ENCODE data around the gene CLEC1A. TPM values are rescaled to one million over a fixed set of nuclear protein-coding genes. Genes with fewer than 3 reads are reported as not detected.

The CLEC1A gene
- polyA plus RNA-seq, 1 donor (not counting 4 experiments of a cell fraction or from before 2014, with no cell fraction given): 0.05 TPM

DNA sequence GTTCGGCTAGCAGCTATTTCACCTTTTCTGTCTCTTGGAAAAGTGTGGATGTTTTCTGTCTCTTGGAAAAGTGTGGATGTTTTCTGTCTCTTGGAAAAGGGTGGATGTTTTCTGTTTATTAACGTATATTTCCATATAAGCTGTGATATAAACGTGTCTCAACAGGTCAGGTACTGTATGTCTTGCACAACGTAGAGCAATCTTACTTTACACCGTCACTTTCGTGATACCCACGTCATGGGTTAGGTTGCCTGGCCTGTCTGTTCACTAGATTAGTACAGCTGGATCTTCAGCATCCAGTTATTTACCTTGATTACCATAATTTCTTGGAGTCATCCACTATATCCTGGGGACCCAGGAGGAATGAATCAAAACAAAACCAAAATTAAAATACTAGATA, 17.1 kb upstream of the CLEC1A start:
- TF ChIP-seq EZH2 (IDR thresholded peaks at IDR 0.05; ENCODE audit: low read length) (no peak), CTCF (optimal IDR thresholded peaks at IDR 0.05 in 1 of 3, IDR thresholded peaks at IDR 0.05 in 1 of 3, conservative IDR thresholded peaks at IDR 0.05 in 1 of 3; ENCODE audit: extremely low read depth in 1 of 3, insufficient read depth in 2 of 3, low read length in 3 of 3) (no peak)

GRCh38 chr12:10115311-10115710, 16.5 kb upstream of the CLEC1A start:
- TF ChIP-seq CTCF (optimal IDR thresholded peaks at IDR 0.05 in 1 of 3, IDR thresholded peaks at IDR 0.05 in 1 of 3, conservative IDR thresholded peaks at IDR 0.05 in 1 of 3; ENCODE audit: extremely low read depth in 1 of 3, insufficient read depth in 2 of 3, low read length in 3 of 3): no peak
- no peak for TF ChIP-seq EZH2 (IDR thresholded peaks at IDR 0.05; ENCODE audit: low read length)
- no peak overlapping the region for H3K4me3 ChIP-seq (ENCODE audit: control insufficient read depth in 2 of 3, extremely low read depth in 1 of 3, insufficient read depth in 2 of 3, low read depth in 1 of 3, low read length in 3 of 3)
- H3K4me2 ChIP-seq (ENCODE audit: control insufficient read depth, extremely low read depth, insufficient read depth, low read depth, low read length): no peak overlapping the region
- H3K79me2 ChIP-seq (ENCODE audit: control insufficient read depth, insufficient read depth, low read length): no peaks in the 10 kb centered on the region
- H3K36me3 ChIP-seq (ENCODE audit: control insufficient read depth in 2 of 2, extremely low read depth in 1 of 2, insufficient read depth in 2 of 2, low read length in 2 of 2): no peaks in the 10 kb centered on the region
- H2AFZ ChIP-seq (ENCODE audit: control insufficient read depth, low read length): no peak overlapping the region
- DNase-seq (ENCODE audit: low read depth, low spot score): no peak
- H3K9me3 ChIP-seq (ENCODE audit: control insufficient read depth, low read depth, low read length): no peaks in the 10 kb centered on the region
- no peaks in the 10 kb centered on the region for H3K9me1 ChIP-seq (ENCODE audit: control insufficient read depth, extremely low read depth, insufficient read depth, low read length)
- H3K4me1 ChIP-seq (ENCODE audit: control insufficient read depth, extremely low read depth, insufficient read depth, low read length): no peaks in the 10 kb centered on the region
- no peak overlapping the region for H3K9ac ChIP-seq (ENCODE audit: control insufficient read depth, extremely low read depth, insufficient read depth, low read length)
- dilution Hi-C loops (cut with MboI; ENCODE audit: extremely low pct_ligation_motif_present, low sequenced_read_pairs): no loop called here
- FAIRE-seq: no peak
- H3K27me3 ChIP-seq (ENCODE audit: control insufficient read depth, extremely low read depth, insufficient read depth, low read length): no peaks in the 10 kb centered on the region
- no peaks in the 10 kb centered on the region for H4K20me1 ChIP-seq (ENCODE audit: control insufficient read depth, extremely low read depth, insufficient read depth, low read length)
- H3K27ac ChIP-seq (ENCODE audit: control insufficient read depth, insufficient read depth, low read length): no peak overlapping the region

More for the DNA sequence above, 17.1 kb upstream of the CLEC1A start:
- Histone ChIP-seq H3K9me1 (ENCODE audit: control insufficient read depth, extremely low read depth, insufficient read depth, low read length) (no peaks in the 10 kb centered on the region), H3K9me3 (ENCODE audit: control insufficient read depth, low read depth, low read length) (no peaks in the 10 kb centered on the region), H2AFZ (ENCODE audit: control insufficient read depth, low read length) (no peak overlapping the region), H4K20me1 (ENCODE audit: control insufficient read depth, extremely low read depth, insufficient read depth, low read length) (no peaks in the 10 kb centered on the region), H3K36me3 (ENCODE audit: control insufficient read depth in 2 of 2, extremely low read depth in 1 of 2, insufficient read depth in 2 of 2, low read length in 2 of 2) (no peaks in the 10 kb centered on the region), H3K9ac (ENCODE audit: control insufficient read depth, extremely low read depth, insufficient read depth, low read length) (no peak overlapping the region), H3K4me3 (ENCODE audit: control insufficient read depth in 2 of 3, extremely low read depth in 1 of 3, insufficient read depth in 2 of 3, low read depth in 1 of 3, low read length in 3 of 3) (no peak overlapping the region), H3K79me2 (ENCODE audit: control insufficient read depth, insufficient read depth, low read length) (no peaks in the 10 kb centered on the region), H3K27ac (ENCODE audit: control insufficient read depth, insufficient read depth, low read length) (no peak overlapping the region), H3K4me1 (ENCODE audit: control insufficient read depth, extremely low read depth, insufficient read depth, low read length) (no peaks in the 10 kb centered on the region), H3K4me2 (ENCODE audit: control insufficient read depth, extremely low read depth, insufficient read depth, low read depth, low read length) (no peak overlapping the region), H3K27me3 (ENCODE audit: control insufficient read depth, extremely low read depth, insufficient read depth, low read length) (no peaks in the 10 kb centered on the region)
- FAIRE-seq (no peak), DNase-seq (ENCODE audit: low read depth, low spot score) (no peak)
- dilution Hi-C loops (cut with MboI; ENCODE audit: extremely low pct_ligation_motif_present, low sequenced_read_pairs): no loop called here
